ENCODE data around the gene SORCS2.

- TF ChIP-seq TCF7L2 (IDR thresholded peaks at IDR 0.05; ENCODE audit: low read depth, low read length) = no peak
- TF ChIP-seq CTCF (IDR thresholded peaks at IDR 0.05) = no peak
- TF ChIP-seq POLR2AphosphoS5 (IDR thresholded peaks at IDR 0.05; ENCODE audit: low read depth, low read length) = no peak
- no peak for TF ChIP-seq REST (IDR thresholded peaks at IDR 0.05; ENCODE audit: insufficient read depth in 1 of 2, low read depth in 2 of 2, low read length in 1 of 2)
Observed at GRCh38 chr4:7153711-7154110, 38.6 kb upstream of the SORCS2 start.

All from Panc1 (cell line).